Adipocyte (in vitro differentiated cells): Measurements from ENCODE around the gene DPPA5.
"Not testable (repeated sequence)": the region's sequence is repeated elsewhere in the genome, so short reads cannot be mapped to it uniquely, and the experiment has no call there.

Experiments
- DNase-seq: peaks from one replicate; pipeline ENCODE4 v3.0.0-alpha.2; 2015; ENCODE audit warnings: low read depth
- H3K27me3 ChIP-seq: replicated peaks from 2 replicates; pipeline ENCODE4 v1.7.0; 2013; ENCODE audit warnings: mild to moderate bottlenecking, low read length, moderate library complexity; ENCODE audit not compliant: control insufficient read depth, insufficient read depth
- H3K36me3 ChIP-seq: 2 replicates; pipeline ENCODE4 v1.7.0; 2013; ENCODE audit warnings: low read length, mild to moderate bottlenecking, moderate library complexity; ENCODE audit not compliant: control insufficient read depth, insufficient read depth, severe bottlenecking
- H3K4me1 ChIP-seq: 2 replicates; pipeline ENCODE4 v1.7.0; 2013; ENCODE audit warnings: mild to moderate bottlenecking, low read length, moderate library complexity; ENCODE audit not compliant: control insufficient read depth, insufficient read depth
- H3K4me3 ChIP-seq: 2 replicates; pipeline ENCODE4 v1.7.0; 2013; ENCODE audit warnings: mild to moderate bottlenecking, low read length, moderate library complexity
- H3K9ac ChIP-seq: 2 replicates; pipeline ENCODE4 v1.7.0; 2013; ENCODE audit warnings: mild to moderate bottlenecking, low read length, moderate library complexity
- H3K9me3 ChIP-seq: 2 replicates; pipeline ENCODE4 v1.7.0; 2013; ENCODE audit warnings: mild to moderate bottlenecking, low read length, moderate library complexity; ENCODE audit not compliant: control insufficient read depth

Gene DPPA5

GRCh38 chr6:73325656-73326055 lies 28.4 kb downstream of the DPPA5 start:
- Histone ChIP-seq H3K4me1 (no peaks in the 10 kb centered on the region), H3K36me3 (no peaks in the 10 kb centered on the region), H3K4me3 (no peak overlapping the region), H3K9me3 (no peaks in the 10 kb centered on the region), H3K9ac (no peak overlapping the region), H3K27me3 (peaks cover 8% of the 10 kb centered on the region)
- DNase-seq, result no peak

GRCh38 chr6:73323323-73323722 lies 30.8 kb downstream of the DPPA5 start:
- no peaks in the 10 kb centered on the region for H3K36me3 ChIP-seq
- peaks cover 1% of the 10 kb centered on the region for H3K9me3 ChIP-seq
- no peak for DNase-seq
- H3K9ac ChIP-seq, result no peak overlapping the region
- H3K4me3 ChIP-seq, result no peak overlapping the region
- H3K27me3 ChIP-seq, result no peaks in the 10 kb centered on the region
- H3K4me1 ChIP-seq, result no peaks in the 10 kb centered on the region

GRCh38 chr6:73314577-73315492 lies 39.2 kb downstream of the DPPA5 start:
- no peak for DNase-seq
- H3K9ac ChIP-seq, result no peak overlapping the region
- peaks cover 20% of the 10 kb centered on the region for H3K27me3 ChIP-seq
- no peaks in the 10 kb centered on the region for H3K4me1 ChIP-seq
- peaks cover 4% of the 10 kb centered on the region for H3K9me3 ChIP-seq
- H3K4me3 ChIP-seq, result peak overlapping the region; percentile 25
- no peaks in the 10 kb centered on the region for H3K36me3 ChIP-seq

GRCh38 chr6:73310503-73310845 lies 43.6 kb downstream of the DPPA5 start:
- peak overlapping the region; percentile 78 for H3K9ac ChIP-seq
- H3K4me3 ChIP-seq, result peak overlapping the region; percentile 93
- not testable (repeated sequence) for H3K4me1 ChIP-seq, H3K36me3 ChIP-seq, H3K9me3 ChIP-seq, DNase-seq
- peaks cover 11% of the 10 kb centered on the region for H3K27me3 ChIP-seq

GRCh38 chr6:73309785-73310502 lies 44.1 kb downstream of the DPPA5 start:
- Histone ChIP-seq H3K36me3 (no peaks in the 10 kb centered on the region), H3K9ac (peak overlapping the region; percentile 78), H3K27me3 (peaks cover 5% of the 10 kb centered on the region), H3K4me3 (peak overlapping the region; percentile 93), H3K9me3 (no peaks in the 10 kb centered on the region), H3K4me1 (peaks cover 7% of the 10 kb centered on the region)
- peak; percentile 77 for DNase-seq

GRCh38 chr6:73309535-73309784 lies 44.6 kb downstream of the DPPA5 start:
- H3K4me3 ChIP-seq, result peak overlapping the region; percentile 93

GRCh38 chr6:73308712-73309534 lies 45.2 kb downstream of the DPPA5 start:
- Histone ChIP-seq H3K4me1 (peaks cover 7% of the 10 kb centered on the region), H3K36me3 (no peaks in the 10 kb centered on the region), H3K4me3 (peak overlapping the region; percentile 93), H3K9ac (peak overlapping the region; percentile 78), H3K27me3 (no peaks in the 10 kb centered on the region), H3K9me3 (no peaks in the 10 kb centered on the region)
- peak; percentile 49 for DNase-seq

More at GRCh38 chr6:73309535-73309784, 44.6 kb downstream of the DPPA5 start:
- Histone ChIP-seq H3K4me1 (peaks cover 7% of the 10 kb centered on the region), H3K9me3 (no peaks in the 10 kb centered on the region), H3K36me3 (no peaks in the 10 kb centered on the region), H3K9ac (peak overlapping the region; percentile 78), H3K27me3 (peaks cover under 1% of the 10 kb centered on the region)
- no peak for DNase-seq

GRCh38 chr6:73303773-73304172 lies 50.3 kb downstream of the DPPA5 start:
- not testable (repeated sequence) for H3K4me3 ChIP-seq, H3K9ac ChIP-seq, DNase-seq, H3K4me1 ChIP-seq, H3K36me3 ChIP-seq, H3K27me3 ChIP-seq, H3K9me3 ChIP-seq
